Measurements from ENCODE around the gene CLPTM1L. TPM values are rescaled to one million over a fixed set of nuclear protein-coding genes. Genes with fewer than 3 reads are reported as not detected.
"Not testable (repeated sequence)": the region's sequence is repeated elsewhere in the genome, so short reads cannot be mapped to it uniquely, and the experiment has no call there.

The CLPTM1L gene
- total and polyA plus RNA-seq, 4 donors: 98.3 to 123 (median 104) TPM

- no peak for DNase-seq (ENCODE audit: low read depth in 4 of 6, low spot score in 6 of 6)
- H3K27me3 ChIP-seq (ENCODE audit: control insufficient read depth, insufficient read depth, low read length): no peaks in the 10 kb centered on the region
- peaks cover 52% of the 10 kb centered on the region for H3K36me3 ChIP-seq (ENCODE audit: control insufficient read depth, insufficient read depth, low read length)
- peak overlapping the region; percentile 51 for H3K4me3 ChIP-seq (ENCODE audit: low read depth, low read length)
- 6% methylated on average over 59 of the region's 61 CpGs for WGBS (ENCODE audit: insufficient coverage)
- peaks cover 23% of the 10 kb centered on the region for H3K4me1 ChIP-seq (ENCODE audit: control insufficient read depth, insufficient read depth, low read length)
- H3K9me3 ChIP-seq (ENCODE audit: control insufficient read depth, insufficient read depth, low read length): no peaks in the 10 kb centered on the region
- no peak overlapping the region for H3K27ac ChIP-seq (ENCODE audit: low read depth, low read length)
Observed at GRCh38 chr5:1343931-1344901, 683 bp downstream of the CLPTM1L start.

GRCh38 chr5:1343315-1343751, 1.6 kb downstream of the CLPTM1L start:
- no peak for DNase-seq (ENCODE audit: low read depth in 4 of 6, low spot score in 6 of 6)
- WGBS (ENCODE audit: insufficient coverage): 96% methylated on average over 6 of the region's 9 CpGs
- peaks cover 23% of the 10 kb centered on the region for H3K4me1 ChIP-seq (ENCODE audit: control insufficient read depth, insufficient read depth, low read length)
- no peak overlapping the region for H3K4me3 ChIP-seq (ENCODE audit: low read depth, low read length)
- H3K9me3 ChIP-seq (ENCODE audit: control insufficient read depth, insufficient read depth, low read length): no peaks in the 10 kb centered on the region
- H3K36me3 ChIP-seq (ENCODE audit: control insufficient read depth, insufficient read depth, low read length): peaks cover 61% of the 10 kb centered on the region
- H3K27ac ChIP-seq (ENCODE audit: low read depth, low read length): no peak overlapping the region
- no peaks in the 10 kb centered on the region for H3K27me3 ChIP-seq (ENCODE audit: control insufficient read depth, insufficient read depth, low read length)

GRCh38 chr5:1342711-1343110, 2.2 kb downstream of the CLPTM1L start:
- H3K27ac ChIP-seq (ENCODE audit: low read depth, low read length); H3K4me3 ChIP-seq (ENCODE audit: low read depth, low read length); DNase-seq (ENCODE audit: low read depth in 4 of 6, low spot score in 6 of 6); H3K27me3 ChIP-seq (ENCODE audit: control insufficient read depth, insufficient read depth, low read length); H3K9me3 ChIP-seq (ENCODE audit: control insufficient read depth, insufficient read depth, low read length): not testable (repeated sequence)
- WGBS (ENCODE audit: insufficient coverage): 92% methylated on average over 13 of the region's 14 CpGs
- Histone ChIP-seq H3K36me3 (ENCODE audit: control insufficient read depth, insufficient read depth, low read length) (peaks cover 67% of the 10 kb centered on the region), H3K4me1 (ENCODE audit: control insufficient read depth, insufficient read depth, low read length) (peaks cover 23% of the 10 kb centered on the region)

GRCh38 chr5:1342268-1342667, 2.6 kb downstream of the CLPTM1L start:
- 95% methylated on average over 10 of the region's 12 CpGs for WGBS (ENCODE audit: insufficient coverage)
- peaks cover 69% of the 10 kb centered on the region for H3K36me3 ChIP-seq (ENCODE audit: control insufficient read depth, insufficient read depth, low read length)

GRCh38 chr5:1341863-1342262, 3.0 kb downstream of the CLPTM1L start:
- WGBS (ENCODE audit: insufficient coverage): 97% methylated on average over 12 of the region's 15 CpGs
- Histone ChIP-seq H3K36me3 (ENCODE audit: control insufficient read depth, insufficient read depth, low read length) (peaks cover 70% of the 10 kb centered on the region), H3K9me3 (ENCODE audit: control insufficient read depth, insufficient read depth, low read length) (no peaks in the 10 kb centered on the region), H3K27ac (ENCODE audit: low read depth, low read length) (no peak overlapping the region), H3K27me3 (ENCODE audit: control insufficient read depth, insufficient read depth, low read length) (no peaks in the 10 kb centered on the region), H3K4me3 (ENCODE audit: low read depth, low read length) (no peak overlapping the region), H3K4me1 (ENCODE audit: control insufficient read depth, insufficient read depth, low read length) (peaks cover 23% of the 10 kb centered on the region)
- no peak for DNase-seq (ENCODE audit: low read depth in 4 of 6, low spot score in 6 of 6)

More at GRCh38 chr5:1342268-1342667, 2.6 kb downstream of the CLPTM1L start:
- no peak overlapping the region for H3K27ac ChIP-seq (ENCODE audit: low read depth, low read length)
- peaks cover 23% of the 10 kb centered on the region for H3K4me1 ChIP-seq (ENCODE audit: control insufficient read depth, insufficient read depth, low read length)
- no peak for DNase-seq (ENCODE audit: low read depth in 4 of 6, low spot score in 6 of 6)
- H3K4me3 ChIP-seq (ENCODE audit: low read depth, low read length): no peak overlapping the region
- H3K27me3 ChIP-seq (ENCODE audit: control insufficient read depth, insufficient read depth, low read length): no peaks in the 10 kb centered on the region
- no peaks in the 10 kb centered on the region for H3K9me3 ChIP-seq (ENCODE audit: control insufficient read depth, insufficient read depth, low read length)

- not testable (repeated sequence) for DNase-seq (ENCODE audit: low read depth in 4 of 6, low spot score in 6 of 6); H3K9me3 ChIP-seq (ENCODE audit: control insufficient read depth, insufficient read depth, low read length); H3K4me3 ChIP-seq (ENCODE audit: low read depth, low read length); H3K27ac ChIP-seq (ENCODE audit: low read depth, low read length); H3K27me3 ChIP-seq (ENCODE audit: control insufficient read depth, insufficient read depth, low read length)
- peaks cover 88% of the 10 kb centered on the region for H3K36me3 ChIP-seq (ENCODE audit: control insufficient read depth, insufficient read depth, low read length)
- peaks cover 10% of the 10 kb centered on the region for H3K4me1 ChIP-seq (ENCODE audit: control insufficient read depth, insufficient read depth, low read length)
- WGBS (ENCODE audit: insufficient coverage): 92% methylated on average over 16 of the region's 17 CpGs
Observed at GRCh38 chr5:1339818-1340210, 5.1 kb downstream of the CLPTM1L start.

GRCh38 chr5:1339139-1339817, 5.6 kb downstream of the CLPTM1L start:
- H3K36me3 ChIP-seq (ENCODE audit: control insufficient read depth, insufficient read depth, low read length): peaks cover 93% of the 10 kb centered on the region
- not testable (repeated sequence) for H3K4me1 ChIP-seq (ENCODE audit: control insufficient read depth, insufficient read depth, low read length); H3K9me3 ChIP-seq (ENCODE audit: control insufficient read depth, insufficient read depth, low read length); H3K27ac ChIP-seq (ENCODE audit: low read depth, low read length); DNase-seq (ENCODE audit: low read depth in 4 of 6, low spot score in 6 of 6); H3K27me3 ChIP-seq (ENCODE audit: control insufficient read depth, insufficient read depth, low read length); H3K4me3 ChIP-seq (ENCODE audit: low read depth, low read length)
- whole genome bisulfite sequencing (ENCODE audit: insufficient coverage): 95% methylated on average over 18 of the region's 34 CpGs

- Histone ChIP-seq H3K4me3 (ENCODE audit: low read depth, low read length) (no peak overlapping the region), H3K9me3 (ENCODE audit: control insufficient read depth, insufficient read depth, low read length) (no peaks in the 10 kb centered on the region), H3K4me1 (ENCODE audit: control insufficient read depth, insufficient read depth, low read length) (peaks cover 4% of the 10 kb centered on the region), H3K36me3 (ENCODE audit: control insufficient read depth, insufficient read depth, low read length) (peaks cover 99% of the 10 kb centered on the region), H3K27me3 (ENCODE audit: control insufficient read depth, insufficient read depth, low read length) (no peaks in the 10 kb centered on the region), H3K27ac (ENCODE audit: low read depth, low read length) (no peak overlapping the region)
- DNase-seq (ENCODE audit: low read depth in 4 of 6, low spot score in 6 of 6): no peak
- WGBS (ENCODE audit: insufficient coverage): 94% methylated on average over 18 of the region's 22 CpGs
Observed at GRCh38 chr5:1338506-1339070, 6.3 kb downstream of the CLPTM1L start.

- Histone ChIP-seq H3K27ac (ENCODE audit: low read depth, low read length) (no peak overlapping the region), H3K4me3 (ENCODE audit: low read depth, low read length) (no peak overlapping the region), H3K4me1 (ENCODE audit: control insufficient read depth, insufficient read depth, low read length) (no peaks in the 10 kb centered on the region), H3K9me3 (ENCODE audit: control insufficient read depth, insufficient read depth, low read length) (no peaks in the 10 kb centered on the region), H3K36me3 (ENCODE audit: control insufficient read depth, insufficient read depth, low read length) (peaks cover 99% of the 10 kb centered on the region), H3K27me3 (ENCODE audit: control insufficient read depth, insufficient read depth, low read length) (no peaks in the 10 kb centered on the region)
- DNase-seq (ENCODE audit: low read depth in 4 of 6, low spot score in 6 of 6): no peak
- 98% methylated on average over 10 of the region's 12 CpGs for WGBS (ENCODE audit: insufficient coverage)
Observed at GRCh38 chr5:1338196-1338490, 6.8 kb downstream of the CLPTM1L start.

All from spinal cord (tissue), 10 donors.